Liver (tissue), 9 donors: Measurements from ENCODE around the gene PIK3R5. TPM values are rescaled to one million over a fixed set of nuclear protein-coding genes. Genes with fewer than 3 reads are reported as not detected.

Experiments
- DNase-seq: peaks from one replicate; pipeline ENCODE4 v3.0.0-alpha.2; 2017; ENCODE audit warnings: low spot score
- H3K27ac ChIP-seq, 2 donors: one replicate each; pipeline ENCODE4 v1.7.0; 2013; ENCODE audit warnings: inconsistent platforms in 2 of 2, low read length in 2 of 2, control low read depth in 1 of 2, low read depth in 1 of 2, mild to moderate bottlenecking in 1 of 2
- H3K27me3 ChIP-seq, 4 donors: one replicate each; pipeline versions ENCODE4 v1.6.1 to v1.7.0; 2013; ENCODE audit warnings: low read length in 3 of 4, inconsistent platforms in 1 of 4, mild to moderate bottlenecking in 1 of 4, moderate library complexity in 1 of 4; ENCODE audit not compliant: control insufficient read depth in 4 of 4, insufficient read depth in 4 of 4
- H3K36me3 ChIP-seq, 4 donors: one replicate each; pipeline versions ENCODE4 v1.6.1 to v1.7.0; 2013; ENCODE audit warnings: low read length in 3 of 4, mild to moderate bottlenecking in 3 of 4, low read depth in 1 of 4, moderate library complexity in 1 of 4; ENCODE audit not compliant: control insufficient read depth in 4 of 4, insufficient read depth in 3 of 4
- H3K4me1 ChIP-seq, 4 donors: one replicate each; pipeline versions ENCODE4 v1.6.1 to v1.7.0; 2013; ENCODE audit warnings: low read length in 3 of 4, mild to moderate bottlenecking in 3 of 4, moderate library complexity in 1 of 4; ENCODE audit not compliant: control insufficient read depth in 4 of 4, insufficient read depth in 4 of 4
- H3K4me3 ChIP-seq, 3 donors: one replicate each; pipeline versions ENCODE4 v1.6.1 to v1.7.0; 2013; ENCODE audit warnings: low read length in 3 of 3, control low read depth in 1 of 3, low read depth in 1 of 3, mild to moderate bottlenecking in 1 of 3
- H3K9ac ChIP-seq, 2 donors: one replicate each; pipeline ENCODE4 v1.7.0; 2013; ENCODE audit warnings: low read length in 2 of 2, mild to moderate bottlenecking in 2 of 2, moderate library complexity in 2 of 2, control low read depth in 1 of 2, low read depth in 1 of 2
- H3K9me3 ChIP-seq, 4 donors: one replicate each; pipeline versions ENCODE4 v1.6.1 to v1.7.0; 2013; ENCODE audit warnings: low read length in 3 of 4; ENCODE audit not compliant: control insufficient read depth in 4 of 4
- CTCF ChIP-seq: fragments of 150-350 bp; IDR thresholded peaks from 2 replicates; pipeline ENCODE4 v1.5.1; 2017; ENCODE audit warnings: improper control_type of control experiment, low read depth, low read length; ENCODE audit not compliant: missing input control
- FOXA2 ChIP-seq: IDR thresholded peaks from 2 replicates; pipeline ENCODE4 v1.6.1; 2016; ENCODE audit warnings: antibody characterized with exemption
- GABPA ChIP-seq, 2 donors: IDR thresholded peaks in 1 of 2; conservative IDR thresholded peaks in 1 of 2; 2 replicates each; pipeline ENCODE4 v1.6.1; 2016; ENCODE audit warnings: antibody characterized with exemption in 2 of 2, mild to moderate bottlenecking in 1 of 2, moderate library complexity in 1 of 2
- HNF4A ChIP-seq, 2 donors: conservative IDR thresholded peaks; 2 replicates each; pipeline ENCODE4 v1.6.1; 2016; ENCODE audit warnings: antibody characterized with exemption in 2 of 2, mild to moderate bottlenecking in 2 of 2
- HNF4G ChIP-seq: IDR thresholded peaks from 2 replicates; pipeline ENCODE4 v1.6.1; 2016; ENCODE audit warnings: antibody characterized with exemption
- MAX ChIP-seq: IDR thresholded peaks from 2 replicates; pipeline ENCODE4 v1.6.1; 2016; ENCODE audit warnings: antibody characterized with exemption
- RAD21 ChIP-seq, 2 donors: IDR thresholded peaks; 2 replicates each; pipeline ENCODE4 v1.6.1; 2016; ENCODE audit warnings: antibody characterized with exemption in 2 of 2, mild to moderate bottlenecking in 2 of 2
- SP1 ChIP-seq: IDR thresholded peaks from 2 replicates; pipeline ENCODE4 v1.6.1; 2018; ENCODE audit warnings: antibody characterized with exemption, mild to moderate bottlenecking
- YY1 ChIP-seq: IDR thresholded peaks from 2 replicates; pipeline ENCODE4 v1.6.1; 2016; ENCODE audit warnings: antibody characterized with exemption, mild to moderate bottlenecking
- WGBS: extraction: QIAGEN DNeasy Blood & Tissue Kit; methylation state at CpG from one replicate; pipeline ENCODE4 v1.1.7; 2013; 5-methylcytosine and 5-hydroxymethylcytosine counted together
- polyA plus RNA-seq, 2 donors: library from polyadenylated mRNA; stranded (reverse) in 1 of 2; unstranded in 1 of 2; fragments of 200-250 nt in 1 of 2; fragments of >200 nt in 1 of 2; fragmentation: Nextera tagmentation in 1 of 2; extraction: Ambion mirVana in 1 of 2; gene quantifications; one replicate each; pipeline versions ENCODE4 v1.2.1 to v1.2.3, GENCODE V29; 2013 to 2015
- total RNA-seq, 2 donors: library from RNA; depleted of rRNA; stranded (reverse); fragments of >200 nt; gene quantifications; one replicate each; pipeline ENCODE4 v1.2.3, GENCODE V29; 2014
- TF ChIP-seq, protein P1 (sequence below): IDR thresholded peaks from 2 replicates; pipeline ENCODE4 v1.6.1; 2016; ENCODE audit warnings: antibody characterized with exemption, mild to moderate bottlenecking
- TF ChIP-seq, protein P2 (sequence below): IDR thresholded peaks from 2 replicates; pipeline ENCODE4 v1.6.1; 2016; ENCODE audit warnings: antibody characterized with exemption
- donor health status: healthy.
- donor health status: healthy.
- donor health status: healthy.
- donor health status: healthy.
- donor health status: healthy.

Gene PIK3R5
- total and polyA plus RNA-seq, 4 donors, result 0.93 to 7.8 (median 2.6) TPM

- TF ChIP-seq GABPA (IDR thresholded peaks at IDR 0.05 in 1 of 2, conservative IDR thresholded peaks at IDR 0.05 in 1 of 2) (no peak), CTCF (no peak), MAX (no peak), YY1 (no peak), HNF4A (conservative IDR thresholded peaks at IDR 0.05) (no peak), FOXA2 (no peak)
Measured at GRCh38 chr17:8830141-8830540, 135.4 kb downstream of the PIK3R5 start (continued).

- no peak for DNase-seq
- Histone ChIP-seq H3K9ac (no peak overlapping the region), H3K27me3 (no peaks in the 10 kb centered on the region), H3K36me3 (no peaks in the 10 kb centered on the region), H3K4me3 (no peak overlapping the region), H3K27ac (no peak overlapping the region), H3K9me3 (peaks cover 0 to 3% (median 1%) of the 10 kb centered on the region in 4 donors), H3K4me1 (no peaks in the 10 kb centered on the region)
- no peak for TF ChIP-seq YY1
- no peak for TF ChIP-seq HNF4G
- no peak for TF ChIP-seq RAD21 (IDR thresholded peaks at IDR 0.05)
- no peak for TF ChIP-seq FOXA2
- TF ChIP-seq, protein P1, sequence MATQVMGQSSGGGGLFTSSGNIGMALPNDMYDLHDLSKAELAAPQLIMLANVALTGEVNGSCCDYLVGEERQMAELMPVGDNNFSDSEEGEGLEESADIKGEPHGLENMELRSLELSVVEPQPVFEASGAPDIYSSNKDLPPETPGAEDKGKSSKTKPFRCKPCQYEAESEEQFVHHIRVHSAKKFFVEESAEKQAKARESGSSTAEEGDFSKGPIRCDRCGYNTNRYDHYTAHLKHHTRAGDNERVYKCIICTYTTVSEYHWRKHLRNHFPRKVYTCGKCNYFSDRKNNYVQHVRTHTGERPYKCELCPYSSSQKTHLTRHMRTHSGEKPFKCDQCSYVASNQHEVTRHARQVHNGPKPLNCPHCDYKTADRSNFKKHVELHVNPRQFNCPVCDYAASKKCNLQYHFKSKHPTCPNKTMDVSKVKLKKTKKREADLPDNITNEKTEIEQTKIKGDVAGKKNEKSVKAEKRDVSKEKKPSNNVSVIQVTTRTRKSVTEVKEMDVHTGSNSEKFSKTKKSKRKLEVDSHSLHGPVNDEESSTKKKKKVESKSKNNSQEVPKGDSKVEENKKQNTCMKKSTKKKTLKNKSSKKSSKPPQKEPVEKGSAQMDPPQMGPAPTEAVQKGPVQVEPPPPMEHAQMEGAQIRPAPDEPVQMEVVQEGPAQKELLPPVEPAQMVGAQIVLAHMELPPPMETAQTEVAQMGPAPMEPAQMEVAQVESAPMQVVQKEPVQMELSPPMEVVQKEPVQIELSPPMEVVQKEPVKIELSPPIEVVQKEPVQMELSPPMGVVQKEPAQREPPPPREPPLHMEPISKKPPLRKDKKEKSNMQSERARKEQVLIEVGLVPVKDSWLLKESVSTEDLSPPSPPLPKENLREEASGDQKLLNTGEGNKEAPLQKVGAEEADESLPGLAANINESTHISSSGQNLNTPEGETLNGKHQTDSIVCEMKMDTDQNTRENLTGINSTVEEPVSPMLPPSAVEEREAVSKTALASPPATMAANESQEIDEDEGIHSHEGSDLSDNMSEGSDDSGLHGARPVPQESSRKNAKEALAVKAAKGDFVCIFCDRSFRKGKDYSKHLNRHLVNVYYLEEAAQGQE, result no peak
- no peak for TF ChIP-seq SP1
- TF ChIP-seq GABPA (IDR thresholded peaks at IDR 0.05 in 1 of 2, conservative IDR thresholded peaks at IDR 0.05 in 1 of 2), result no peak
- TF ChIP-seq, protein P2, sequence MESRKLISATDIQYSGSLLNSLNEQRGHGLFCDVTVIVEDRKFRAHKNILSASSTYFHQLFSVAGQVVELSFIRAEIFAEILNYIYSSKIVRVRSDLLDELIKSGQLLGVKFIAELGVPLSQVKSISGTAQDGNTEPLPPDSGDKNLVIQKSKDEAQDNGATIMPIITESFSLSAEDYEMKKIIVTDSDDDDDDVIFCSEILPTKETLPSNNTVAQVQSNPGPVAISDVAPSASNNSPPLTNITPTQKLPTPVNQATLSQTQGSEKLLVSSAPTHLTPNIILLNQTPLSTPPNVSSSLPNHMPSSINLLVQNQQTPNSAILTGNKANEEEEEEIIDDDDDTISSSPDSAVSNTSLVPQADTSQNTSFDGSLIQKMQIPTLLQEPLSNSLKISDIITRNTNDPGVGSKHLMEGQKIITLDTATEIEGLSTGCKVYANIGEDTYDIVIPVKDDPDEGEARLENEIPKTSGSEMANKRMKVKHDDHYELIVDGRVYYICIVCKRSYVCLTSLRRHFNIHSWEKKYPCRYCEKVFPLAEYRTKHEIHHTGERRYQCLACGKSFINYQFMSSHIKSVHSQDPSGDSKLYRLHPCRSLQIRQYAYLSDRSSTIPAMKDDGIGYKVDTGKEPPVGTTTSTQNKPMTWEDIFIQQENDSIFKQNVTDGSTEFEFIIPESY, result no peak
- WGBS, result 89% methylated on average over 16 of the region's 16 CpGs
Measured at GRCh38 chr17:8829036-8829941, 136.2 kb downstream of the PIK3R5 start.

Other genes with a start within 250 kb of the PIK3R5 start
- not detected for gene CCDC42, start 220.9 kb downstream of the PIK3R5 start, total RNA-seq
- gene CCDC42, start 220.9 kb downstream of the PIK3R5 start, polyA plus RNA-seq, result under 1 TPM in 1 of 2 donors, not detected in 1; 0.05 TPM
- gene SPDYE4, start 207.2 kb downstream of the PIK3R5 start, total RNA-seq, result not detected
- not detected for gene SPDYE4, start 207.2 kb downstream of the PIK3R5 start, polyA plus RNA-seq
- under 1 TPM; 0.05 to 0.25 TPM for gene MFSD6L, start 166.3 kb downstream of the PIK3R5 start, total RNA-seq
- gene MFSD6L, start 166.3 kb downstream of the PIK3R5 start, polyA plus RNA-seq, result under 1 TPM in 1 of 2 donors, not detected in 1; 0.03 TPM
- under 1 TPM; 0.17 to 0.37 TPM for gene PIK3R6, start 98.0 kb downstream of the PIK3R5 start, total RNA-seq
- under 1 TPM; 0.15 to 0.18 TPM for gene PIK3R6, start 98.0 kb downstream of the PIK3R5 start, polyA plus RNA-seq
- gene NTN1, start 55.8 kb upstream of the PIK3R5 start, total RNA-seq, result 1 to 10 TPM in 1 of 2 donors, under 1 TPM in 1; 0.14 to 7.1 TPM
- 1 to 10 TPM; 1.5 to 8.7 TPM for gene NTN1, start 55.8 kb upstream of the PIK3R5 start, polyA plus RNA-seq